HL-60 (cell line): ENCODE data around the gene PIP5K1B.

Source experiments
- CTCF ChIP-seq: IDR thresholded peaks from one replicate; pipeline ENCODE4 v1.5.1; 2011; ENCODE audit warnings: low read length, control low read depth, inconsistent platforms; ENCODE audit not compliant: insufficient read depth
- GABPA ChIP-seq: IDR thresholded peaks from 2 replicates; pipeline ENCODE4 v1.6.1; 2012; ENCODE audit warnings: low read depth
- POLR2AphosphoS5 ChIP-seq: IDR thresholded peaks from 2 replicates; pipeline ENCODE4 v1.6.1; 2012; ENCODE audit warnings: low read depth
- SPI1 ChIP-seq: IDR thresholded peaks from 2 replicates; pipeline ENCODE4 v1.6.1; 2012; ENCODE audit warnings: low read depth, mild to moderate bottlenecking, borderline replicate concordance
- TF ChIP-seq, protein P1 (sequence below): IDR thresholded peaks from 2 replicates; pipeline ENCODE4 v1.6.1; 2012; ENCODE audit warnings: low read depth; ENCODE audit not compliant: insufficient replicate concordance

DNA sequence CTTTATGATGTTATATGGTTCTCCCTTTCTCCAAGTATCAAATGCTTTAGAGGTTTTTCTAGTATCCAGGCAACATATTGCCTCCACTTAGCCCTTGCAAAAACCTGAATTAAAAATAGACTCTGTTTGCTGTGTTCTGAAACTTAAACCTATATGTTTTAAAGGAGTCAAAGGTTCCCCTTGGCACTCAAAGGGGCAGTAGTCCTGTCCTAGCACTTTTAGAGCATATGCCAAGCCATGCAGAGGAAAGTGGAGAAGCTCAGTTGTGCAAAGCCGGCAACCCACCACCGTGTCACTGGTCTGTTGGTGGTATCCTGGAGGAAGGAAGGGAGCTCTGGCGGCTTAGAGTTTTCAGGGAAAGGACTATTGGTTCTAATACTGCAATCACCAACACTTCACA, 154.3 kb downstream of the PIP5K1B start:
- TF ChIP-seq CTCF (no peak), SPI1 (no peak), POLR2AphosphoS5 (no peak), GABPA (no peak)
- TF ChIP-seq, protein P1, sequence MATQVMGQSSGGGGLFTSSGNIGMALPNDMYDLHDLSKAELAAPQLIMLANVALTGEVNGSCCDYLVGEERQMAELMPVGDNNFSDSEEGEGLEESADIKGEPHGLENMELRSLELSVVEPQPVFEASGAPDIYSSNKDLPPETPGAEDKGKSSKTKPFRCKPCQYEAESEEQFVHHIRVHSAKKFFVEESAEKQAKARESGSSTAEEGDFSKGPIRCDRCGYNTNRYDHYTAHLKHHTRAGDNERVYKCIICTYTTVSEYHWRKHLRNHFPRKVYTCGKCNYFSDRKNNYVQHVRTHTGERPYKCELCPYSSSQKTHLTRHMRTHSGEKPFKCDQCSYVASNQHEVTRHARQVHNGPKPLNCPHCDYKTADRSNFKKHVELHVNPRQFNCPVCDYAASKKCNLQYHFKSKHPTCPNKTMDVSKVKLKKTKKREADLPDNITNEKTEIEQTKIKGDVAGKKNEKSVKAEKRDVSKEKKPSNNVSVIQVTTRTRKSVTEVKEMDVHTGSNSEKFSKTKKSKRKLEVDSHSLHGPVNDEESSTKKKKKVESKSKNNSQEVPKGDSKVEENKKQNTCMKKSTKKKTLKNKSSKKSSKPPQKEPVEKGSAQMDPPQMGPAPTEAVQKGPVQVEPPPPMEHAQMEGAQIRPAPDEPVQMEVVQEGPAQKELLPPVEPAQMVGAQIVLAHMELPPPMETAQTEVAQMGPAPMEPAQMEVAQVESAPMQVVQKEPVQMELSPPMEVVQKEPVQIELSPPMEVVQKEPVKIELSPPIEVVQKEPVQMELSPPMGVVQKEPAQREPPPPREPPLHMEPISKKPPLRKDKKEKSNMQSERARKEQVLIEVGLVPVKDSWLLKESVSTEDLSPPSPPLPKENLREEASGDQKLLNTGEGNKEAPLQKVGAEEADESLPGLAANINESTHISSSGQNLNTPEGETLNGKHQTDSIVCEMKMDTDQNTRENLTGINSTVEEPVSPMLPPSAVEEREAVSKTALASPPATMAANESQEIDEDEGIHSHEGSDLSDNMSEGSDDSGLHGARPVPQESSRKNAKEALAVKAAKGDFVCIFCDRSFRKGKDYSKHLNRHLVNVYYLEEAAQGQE = no peak
